K562 (cell line): Measurements from ENCODE around the gene LBP. TPM values are rescaled to one million over a fixed set of nuclear protein-coding genes. Genes with fewer than 3 reads are reported as not detected.

ENCODE experiments used
- BCL6 ChIP-seq: fragments of 250-450 bp; sonication (Bioruptor Pico); IDR thresholded peaks from 2 replicates; pipeline ENCODE4 v1.4.0; 2020
- BCLAF1 ChIP-seq, 2 experiments: fragments of 450-650 bp in 1 of 2; IDR thresholded peaks; 2 replicates each; pipeline ENCODE4 v1.6.1; 2011 to 2017; ENCODE audit warnings: low read depth in 2 of 2, antibody characterized with exemption in 1 of 2, borderline replicate concordance in 1 of 2, low read length in 1 of 2, mild to moderate bottlenecking in 1 of 2, mixed read lengths in 1 of 2; ENCODE audit not compliant: control insufficient read depth in 1 of 2
- CBFA2T3 ChIP-seq: fragments of 450-650 bp; IDR thresholded peaks from 2 replicates; pipeline ENCODE4 v1.6.1; 2017
- CSDE1 ChIP-seq, 2 experiments: fragments of 450-650 bp; IDR thresholded peaks; 2 replicates each; pipeline ENCODE4 v1.6.1; 2016; ENCODE audit warnings: mild to moderate bottlenecking in 1 of 2
- HDAC2 ChIP-seq: fragments of 450-650 bp; IDR thresholded peaks from 2 replicates; pipeline ENCODE4 v1.6.1; 2016; ENCODE audit warnings: mild to moderate bottlenecking
- HDGF ChIP-seq: fragments of 450-650 bp; IDR thresholded peaks from 2 replicates; pipeline ENCODE4 v1.6.1; 2016
- HINFP ChIP-seq: fragments of 450-650 bp; conservative IDR thresholded peaks from 2 replicates; pipeline ENCODE4 v1.6.1; 2016; ENCODE audit warnings: missing genetic modification characterization, low read depth, mild to moderate bottlenecking, control low read depth, missing compliant biosample characterization
- HLTF ChIP-seq: fragments of 450-650 bp; IDR thresholded peaks from 2 replicates; pipeline ENCODE4 v1.6.1; 2016
- JUNB ChIP-seq: fragments of 450-650 bp; formaldehyde crosslinking; conservative IDR thresholded peaks from 2 replicates; pipeline ENCODE4 v1.4.0; 2020; ENCODE audit warnings: mild to moderate bottlenecking
- JUND ChIP-seq, 2 experiments: IDR thresholded peaks; 2 replicates in 1 of 2; 3 replicates in 1 of 2; pipeline ENCODE4 v1.6.1; 2011; ENCODE audit warnings: borderline replicate concordance in 2 of 2, low read depth in 2 of 2, low read length in 2 of 2, improper control_type of control experiment in 1 of 2, missing biosample characterization in 1 of 2, missing genetic modification characterization in 1 of 2, missing genetic modification reagents in 1 of 2
- MAFG ChIP-seq: fragments of 450-650 bp; conservative IDR thresholded peaks from 2 replicates; pipeline ENCODE4 v1.6.1; 2016; ENCODE audit warnings: missing genetic modification characterization, missing compliant biosample characterization
- MBD1 ChIP-seq: fragments of 250-450 bp; sonication (Bioruptor Pico); IDR thresholded peaks from 2 replicates; pipeline ENCODE4 v1.8.0; 2022; ENCODE audit warnings: inconsistent platforms
- MYC ChIP-seq, 2 experiments: fragments of 250-450 bp in 1 of 2; sonication (Bioruptor Pico) in 1 of 2; IDR thresholded peaks; 2 replicates each; pipeline versions ENCODE4 v1.5.1 to v1.6.1; 2012 to 2021; ENCODE audit warnings: low read depth in 2 of 2, borderline replicate concordance in 1 of 2, improper control_type of control experiment in 1 of 2, low read length in 1 of 2, mild to moderate bottlenecking in 1 of 2, moderate library complexity in 1 of 2
- NR2C2 ChIP-seq, 2 experiments: fragments of 200-800 bp in 1 of 2; sonication (Bioruptor generic) in 1 of 2; sonication (generic) in 1 of 2; formaldehyde crosslinking in 1 of 2; IDR thresholded peaks; 2 replicates each; pipeline versions ENCODE4 v1.6.1 to v1.8.0; 2016 to 2022; ENCODE audit warnings: mild to moderate bottlenecking in 1 of 2, missing compliant biosample characterization in 1 of 2, missing genetic modification characterization in 1 of 2, missing genetic modification reagents in 1 of 2
- PML ChIP-seq: IDR thresholded peaks from 2 replicates; pipeline ENCODE4 v1.6.1; 2012; ENCODE audit warnings: low read length, inconsistent platforms
- RAD51 ChIP-seq: fragments of 450-650 bp; IDR thresholded peaks from 2 replicates; pipeline ENCODE4 v1.7.1; 2016; ENCODE audit warnings: low read depth, mild to moderate bottlenecking, borderline replicate concordance
- SIX5 ChIP-seq, 2 experiments: IDR thresholded peaks; 2 replicates each; pipeline ENCODE4 v1.6.1; 2011; ENCODE audit warnings: low read length in 2 of 2, borderline replicate concordance in 1 of 2, low read depth in 1 of 2, mild to moderate bottlenecking in 1 of 2, moderate library complexity in 1 of 2; ENCODE audit not compliant: insufficient read depth in 1 of 2
- SMAD2 ChIP-seq: fragments of 150-350 bp; IDR thresholded peaks from 2 replicates; pipeline ENCODE4 v1.6.1; 2014; ENCODE audit warnings: low read depth, mild to moderate bottlenecking, low read length
- SPI1 ChIP-seq: IDR thresholded peaks from 2 replicates; pipeline ENCODE4 v1.6.1; 2011; ENCODE audit warnings: low read depth, low read length, control low read depth, borderline replicate concordance
- ZNF699 ChIP-seq: fragments of 250-450 bp; sonication (Bioruptor Pico); IDR thresholded peaks from 2 replicates; pipeline ENCODE4 v1.8.0; 2021; ENCODE audit warnings: mild to moderate bottlenecking, moderate library complexity; ENCODE audit not compliant: insufficient replicate concordance
- polyA plus RNA-seq, 8 experiments: library from polyadenylated mRNA; depleted of rRNA in 4 of 8; stranded (reverse) in 5 of 8; unstranded in 3 of 8; fragments of >200 nt; fragmentation: Nextera tagmentation in 2 of 8; fragmentation: Illumina TruSeq in 1 of 8; extraction: Ambion mirVana in 2 of 8; extraction: Trizol in 1 of 8; gene quantifications; 2 replicates each; pipeline versions ENCODE4 v1.2.1 to v1.2.3, GENCODE V29; 2011 to 2014; ENCODE audit warnings: inconsistent platforms in 1 of 8, missing spikeins in 1 of 8
- total RNA-seq, 7 experiments: library from RNA; depleted of rRNA in 6 of 7; stranded (reverse); fragments of >200 nt in 6 of 7; fragmentation: Illumina TruSeq in 2 of 7; extraction: Trizol in 2 of 7; gene quantifications; 2 replicates each; pipeline versions ENCODE4 v1.2.1 to v1.2.3, GENCODE V29; 2011 to 2021; ENCODE audit warnings: low replicate concordance in 1 of 7

LBP gene
- total and polyA plus RNA-seq, 9 of the 15 experiments (the other 6 are each of a cell fraction or from before 2014, with no cell fraction given): 0.06 to 0.31 (median 0.09) TPM; not detected in 3

GRCh38 chr20:38357653-38358207 is 11.4 kb downstream of the LBP start (continued):
- TF ChIP-seq HDGF (no peak), HLTF (no peak), JUND (IDR thresholded peaks at IDR 0.05; ENCODE audit: borderline replicate concordance, low read depth, low read length) (peak; percentile 27; the same call in 1 of the 2 replicates), JUND (tag; IDR thresholded peaks at IDR 0.05; ENCODE audit: borderline replicate concordance, low read depth, low read length) (peak; percentile 61; the same call in 2 of the 3 replicates), MAFG (tag) (no peak), PML (no peak), SMAD2 (no peak), HDAC2 (peak; percentile 77; the same call in 1 of the 2 replicates), SPI1 (no peak), ZNF699 (CRISPR knock-in tag) (no peak), RAD51 (no peak), CBFA2T3 (peak; percentile 61), BCL6 (CRISPR knock-in tag) (no peak), BCLAF1 (IDR thresholded peaks at IDR 0.05; ENCODE audit: borderline replicate concordance in 1 of 2, control insufficient read depth in 1 of 2, low read depth in 2 of 2, low read length in 1 of 2) (no peak), NR2C2 (CRISPR knock-in tag; IDR thresholded peaks at IDR 0.05) (no peak), NR2C2 (tag; IDR thresholded peaks at IDR 0.05) (peak; percentile 86), MBD1 (CRISPR knock-in tag) (no peak), MYC (IDR thresholded peaks at IDR 0.05; ENCODE audit: low read depth, low read length) (no peak), MYC (CRISPR knock-in tag; IDR thresholded peaks at IDR 0.05; ENCODE audit: borderline replicate concordance, low read depth) (no peak), HINFP (no peak), CSDE1 (IDR thresholded peaks at IDR 0.05) (no peak), JUNB (CRISPR knock-in tag) (no peak), SIX5 (IDR thresholded peaks at IDR 0.05; ENCODE audit: borderline replicate concordance in 1 of 2, insufficient read depth in 1 of 2, low read depth in 1 of 2, low read length in 2 of 2) (no peak)
